HG02943 (cell line): ENCODE results near the gene PTGDR2.

ENCODE experiments used
- ATAC-seq: cut with Tn5 transposase; IDR thresholded peaks from one replicate; pipeline ENCODE4 v1.9.1; 2021; ENCODE audit warnings: mild to moderate bottlenecking, low read depth, moderate library complexity; ENCODE audit not compliant: unreplicated experiment

PTGDR2 gene

GRCh38 chr11:60816590-60817157 lies 39.1 kb downstream of the PTGDR2 start:
- ATAC-seq = no peak

- no peak for ATAC-seq
Observed at GRCh38 chr11:60814112-60814511, 41.6 kb downstream of the PTGDR2 start.

GRCh38 chr11:60813324-60813723 lies 42.4 kb downstream of the PTGDR2 start:
- ATAC-seq = no peak

GRCh38 chr11:60810569-60810968 lies 45.2 kb downstream of the PTGDR2 start:
- ATAC-seq = no peak

GRCh38 chr11:60810151-60810550 lies 45.6 kb downstream of the PTGDR2 start:
- no peak for ATAC-seq

GRCh38 chr11:60809691-60810090 lies 46.1 kb downstream of the PTGDR2 start:
- no peak for ATAC-seq

GRCh38 chr11:60809249-60809648 lies 46.5 kb downstream of the PTGDR2 start:
- no peak for ATAC-seq

- ATAC-seq = no peak
Observed at GRCh38 chr11:60803273-60803936, 52.3 kb downstream of the PTGDR2 start.

- ATAC-seq = no peak
Observed at GRCh38 chr11:60801194-60801593, 54.6 kb downstream of the PTGDR2 start.
